Urothelium cell line (cell line): Measurements from ENCODE around the gene TMEM183A.

Experiments
- DNase-seq: peaks from one replicate; pipeline ENCODE4 v3.0.0; 2011; ENCODE audit warnings: low spot score, mixed read lengths
- FAIRE-seq: peaks from 2 replicates; lab custom pipeline; 2011; peaks lifted over from hg19 to GRCh38; lab: Jason Lieb, UNC

The TMEM183A gene, protein sequence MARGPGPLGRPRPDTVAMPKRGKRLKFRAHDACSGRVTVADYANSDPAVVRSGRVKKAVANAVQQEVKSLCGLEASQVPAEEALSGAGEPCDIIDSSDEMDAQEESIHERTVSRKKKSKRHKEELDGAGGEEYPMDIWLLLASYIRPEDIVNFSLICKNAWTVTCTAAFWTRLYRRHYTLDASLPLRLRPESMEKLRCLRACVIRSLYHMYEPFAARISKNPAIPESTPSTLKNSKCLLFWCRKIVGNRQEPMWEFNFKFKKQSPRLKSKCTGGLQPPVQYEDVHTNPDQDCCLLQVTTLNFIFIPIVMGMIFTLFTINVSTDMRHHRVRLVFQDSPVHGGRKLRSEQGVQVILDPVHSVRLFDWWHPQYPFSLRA

GRCh38 chr1:203006948-203007871 lies at the start of gene TMEM183A:
Gene TMEM183A, plus strand, starts transcription at chr1:203007374. Its CDS starts 92 bp downstream, at chr1:203007466.
- DNase-seq, result peak; percentile 97

DNA sequence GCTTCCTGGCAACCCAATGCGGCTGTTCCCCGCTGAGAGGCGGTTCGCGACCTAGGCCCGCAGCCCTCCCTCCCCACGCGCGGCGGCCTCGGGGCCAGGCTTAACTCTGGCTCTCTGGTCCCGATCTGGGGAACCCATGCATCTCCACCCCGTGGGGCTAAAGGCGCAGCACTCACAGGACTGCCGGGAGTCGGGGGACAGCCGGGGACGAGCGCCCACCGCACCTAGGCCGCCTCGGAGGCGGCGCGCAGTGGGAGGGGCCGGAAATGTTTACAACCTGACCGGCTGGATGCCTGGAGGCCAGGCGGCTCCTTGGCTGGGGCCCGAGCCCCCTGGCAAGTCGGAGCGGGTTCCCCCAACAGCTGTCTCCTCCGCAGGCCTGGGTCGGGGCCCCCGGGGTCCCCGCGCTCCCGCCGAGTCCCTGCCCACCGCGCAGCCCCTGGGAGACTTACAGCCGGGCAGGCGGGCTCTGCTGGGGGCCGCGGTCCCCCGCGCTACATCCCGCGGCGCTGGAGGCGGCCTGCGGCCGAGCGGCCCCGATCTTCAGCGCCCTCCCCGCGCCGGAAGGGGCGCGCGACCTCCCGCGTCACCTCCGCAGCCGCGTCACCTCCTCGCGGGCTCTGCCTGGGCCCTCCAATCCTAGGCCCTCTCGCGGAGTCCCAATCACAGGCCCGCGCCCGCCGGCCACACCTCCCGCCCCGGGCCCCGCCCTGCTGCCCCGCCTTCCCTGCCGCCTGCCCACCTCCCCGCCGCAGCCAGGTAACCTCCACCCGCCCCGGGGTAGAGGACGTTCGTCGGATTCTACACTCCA lies 49.2 kb upstream of the TMEM183A start, which contains the start of gene ADIPOR1:
TSS of gene ADIPOR1 (minus strand) at position 580 of the 811 bp plus-strand sequence. CDS start 7,242 bp downstream, outside the sequence.
- peak; percentile 98 for DNase-seq
- peak; percentile 5 for FAIRE-seq

More at GRCh38 chr1:203006948-203007871, at the start of gene TMEM183A:
- FAIRE-seq, result peak; percentile 94

- FAIRE-seq (no peak), DNase-seq (no peak)
Measured at GRCh38 chr1:202958544-202959275, 48.5 kb upstream of the TMEM183A start.

GRCh38 chr1:202959276-202959620 lies 47.9 kb upstream of the TMEM183A start:
- DNase-seq (peak; percentile 40), FAIRE-seq (no peak)

GRCh38 chr1:202961220-202961880 lies 45.8 kb upstream of the TMEM183A start:
- DNase-seq, result no peak
- no peak for FAIRE-seq

DNA sequence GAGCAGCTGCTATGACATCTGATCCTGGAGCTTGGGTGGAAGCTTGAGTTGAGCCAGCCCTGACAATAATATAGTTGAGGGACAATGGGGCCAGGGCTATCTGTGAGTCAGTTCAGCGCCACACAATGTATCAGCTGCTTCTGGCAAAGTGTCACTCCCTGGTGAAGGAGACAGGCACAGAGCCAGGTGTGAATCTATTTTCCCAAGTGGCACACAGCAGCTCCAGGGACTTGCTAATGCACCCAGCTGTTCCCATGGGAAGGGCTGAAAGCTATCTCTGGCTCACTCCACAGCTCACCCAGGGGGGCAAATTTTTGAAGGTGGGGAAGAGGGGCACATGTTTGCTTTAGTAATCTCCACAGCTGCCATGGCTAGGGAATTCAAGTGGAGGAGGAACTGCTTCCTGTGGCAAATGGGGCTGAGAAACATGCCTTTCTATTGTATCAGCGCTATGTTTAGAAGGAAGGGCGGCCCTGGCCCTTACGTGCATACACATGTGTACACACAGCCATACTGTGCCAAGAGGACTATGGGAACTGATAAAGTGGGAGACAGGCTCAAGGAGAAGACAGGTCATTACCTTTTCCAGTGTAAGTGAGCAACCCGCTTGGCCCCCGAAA lies 42.3 kb upstream of the TMEM183A start:
- FAIRE-seq (no peak), DNase-seq (no peak)

DNA sequence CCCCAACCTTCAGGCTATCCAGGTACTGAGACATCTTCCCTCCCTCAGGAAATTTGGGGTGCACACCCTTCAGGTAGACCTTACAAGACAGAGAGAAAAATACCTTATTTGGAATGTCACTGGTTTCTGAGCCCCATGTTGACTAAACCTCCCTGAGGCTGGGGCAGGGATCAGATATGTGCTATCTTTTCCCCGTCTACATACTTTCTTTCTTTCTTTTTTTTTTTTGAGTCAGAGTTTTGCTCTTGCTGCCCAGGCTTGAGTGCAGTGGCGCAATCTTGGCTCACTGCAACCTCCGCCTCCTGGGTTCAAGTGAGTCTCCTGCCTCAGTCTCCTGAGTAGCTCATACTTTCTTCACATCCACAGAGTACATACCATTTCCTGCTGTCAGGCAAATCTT lies 41.8 kb upstream of the TMEM183A start:
- DNase-seq (no peak), FAIRE-seq (no peak)

DNA sequence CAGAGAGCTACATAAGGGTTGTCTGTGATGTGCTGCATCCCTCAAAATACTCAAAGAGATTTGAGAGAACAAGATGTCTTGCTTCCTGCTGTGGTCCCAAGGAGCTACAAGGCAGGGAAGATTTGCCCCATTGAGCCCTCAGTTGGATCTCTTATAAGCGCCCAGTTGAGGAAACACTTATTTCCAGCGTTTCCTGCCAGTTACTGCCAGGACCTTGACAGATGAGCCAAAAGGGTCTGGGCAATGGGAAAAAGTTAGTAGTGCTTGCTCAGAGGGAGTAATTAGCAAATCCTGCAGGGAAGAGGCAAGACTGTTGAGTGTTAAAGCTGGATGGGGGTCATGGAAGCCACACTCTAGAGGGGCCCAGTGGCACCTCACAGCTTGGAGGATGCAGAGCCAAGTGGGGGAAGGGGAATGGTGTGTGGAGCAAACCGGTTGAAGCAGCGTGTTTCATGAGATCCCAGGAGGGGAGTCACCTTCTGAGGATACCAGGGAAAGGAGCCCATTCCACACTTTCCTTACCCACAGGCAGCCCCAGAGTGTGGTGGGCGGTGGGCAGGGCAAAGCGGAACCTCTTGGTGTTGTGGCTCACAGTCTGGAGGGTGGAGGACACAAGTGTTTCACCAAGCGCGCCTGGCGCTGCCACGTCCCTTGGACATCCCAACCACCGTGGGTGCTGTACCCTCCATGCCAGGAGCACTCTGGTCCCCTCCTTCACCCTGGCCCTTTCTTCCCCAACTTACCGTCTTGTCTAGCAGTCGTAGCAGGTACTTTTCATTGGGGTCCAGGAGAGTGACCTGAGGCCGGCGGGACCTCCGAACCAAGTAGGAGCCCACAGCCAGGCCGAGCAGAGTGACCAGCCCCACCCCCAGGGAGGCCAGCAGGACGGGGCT lies 40.9 kb upstream of the TMEM183A start:
- no peak for FAIRE-seq
- DNase-seq, result no peak

- no peak for FAIRE-seq
- peak; percentile 12 for DNase-seq
Measured at GRCh38 chr1:202967684-202968281, 39.4 kb upstream of the TMEM183A start.

GRCh38 chr1:202968351-202968750 lies 38.8 kb upstream of the TMEM183A start:
- DNase-seq (no peak), FAIRE-seq (no peak)

- FAIRE-seq (no peak), DNase-seq (peak; percentile 67)
Measured at GRCh38 chr1:202968895-202969295, 38.3 kb upstream of the TMEM183A start.

GRCh38 chr1:202972046-202972445 lies 35.1 kb upstream of the TMEM183A start:
- DNase-seq (no peak), FAIRE-seq (no peak)

- DNase-seq, result no peak
- no peak for FAIRE-seq
Measured at GRCh38 chr1:202974856-202975255, 32.3 kb upstream of the TMEM183A start.

- DNase-seq (no peak), FAIRE-seq (no peak)
Measured at GRCh38 chr1:202976633-202977032, 30.5 kb upstream of the TMEM183A start.

DNA sequence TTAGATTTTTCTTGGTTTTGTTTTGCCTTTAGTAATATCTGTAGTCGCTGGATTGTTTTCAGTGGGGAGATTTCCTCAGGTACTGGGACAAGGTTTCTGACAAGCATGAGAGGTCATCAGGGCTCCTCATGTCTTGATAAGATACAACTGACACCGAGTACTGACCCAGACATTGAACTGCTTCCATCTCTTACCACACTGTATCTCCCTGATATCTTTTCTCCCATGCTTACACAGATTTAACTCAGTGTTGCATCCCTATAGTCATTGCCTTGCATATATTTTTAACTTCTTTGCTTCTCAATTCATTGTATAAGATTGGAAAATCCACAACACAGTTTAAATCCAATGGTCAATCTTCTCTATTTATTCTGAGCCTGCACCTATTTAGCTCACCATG lies 27.7 kb upstream of the TMEM183A start:
- FAIRE-seq (no peak), DNase-seq (no peak)

GRCh38 chr1:202981939-202982338 lies 25.2 kb upstream of the TMEM183A start:
- FAIRE-seq (no peak), DNase-seq (no peak)

- FAIRE-seq (no peak), DNase-seq (no peak)
Measured at GRCh38 chr1:202982715-202983430, 24.3 kb upstream of the TMEM183A start.
